DOHH2 (cell line): ENCODE results near the gene SOCS6.

Experiments
- H3F3A ChIP-seq: fragments of 200-600 bp; sonication (generic), shearing (Covaris generic); 2 replicates; pipeline ENCODE4 v1.6.0; 2016; ENCODE audit warnings: antibody characterized with exemption, mild to moderate bottlenecking; ENCODE audit not compliant: control insufficient read depth, insufficient read depth
- H3K27ac ChIP-seq: fragments of 200-600 bp; sonication (generic); 2 replicates; pipeline ENCODE4 v1.5.1; 2014; ENCODE audit warnings: low read depth, mild to moderate bottlenecking, low read length, moderate library complexity
- H3K27me3 ChIP-seq: fragments of 200-600 bp; sonication (generic); 2 replicates; pipeline ENCODE4 v1.6.1; 2014; ENCODE audit warnings: mild to moderate bottlenecking, low read length, mixed read lengths; ENCODE audit not compliant: control insufficient read depth
- H3K36me3 ChIP-seq: fragments of 200-600 bp; sonication (generic); 2 replicates; pipeline ENCODE4 v1.6.1; 2014; ENCODE audit warnings: mild to moderate bottlenecking, low read length, moderate library complexity, mixed read lengths; ENCODE audit not compliant: control insufficient read depth
- H3K4me1 ChIP-seq: fragments of 200-600 bp; sonication (generic); 2 replicates; pipeline ENCODE4 v1.6.1; 2014; ENCODE audit warnings: mild to moderate bottlenecking, low read length, mixed read lengths; ENCODE audit not compliant: control insufficient read depth
- H3K4me2 ChIP-seq: fragments of 200-600 bp; sonication (generic); 2 replicates; pipeline ENCODE4 v1.6.0; 2014; ENCODE audit warnings: mild to moderate bottlenecking, low read length, moderate library complexity
- H3K4me3 ChIP-seq: fragments of 200-600 bp; sonication (generic); 2 replicates; pipeline ENCODE4 v1.5.1; 2014; ENCODE audit warnings: mild to moderate bottlenecking, low read length, mixed read lengths
- H3K79me2 ChIP-seq: fragments of 200-600 bp; sonication (generic); 2 replicates; pipeline ENCODE4 v1.6.1; 2014; ENCODE audit warnings: mild to moderate bottlenecking, low read length, mixed read lengths; ENCODE audit not compliant: control insufficient read depth
- H3K9me2 ChIP-seq: fragments of 200-600 bp; sonication (generic); replicated peaks from 2 replicates; pipeline ENCODE4 v1.6.1; 2014; ENCODE audit warnings: mild to moderate bottlenecking, low read length, mixed read lengths; ENCODE audit not compliant: control insufficient read depth
- H3K9me3 ChIP-seq: fragments of 200-600 bp; sonication (generic); 2 replicates; pipeline ENCODE4 v1.6.1; 2014; ENCODE audit warnings: antibody characterized with exemption, low read length, mixed read lengths; ENCODE audit not compliant: control insufficient read depth, insufficient read depth
- H4K20me1 ChIP-seq: fragments of 200-600 bp; sonication (generic); 2 replicates; pipeline ENCODE4 v1.6.0; 2014; ENCODE audit warnings: low read depth, mild to moderate bottlenecking, antibody characterized with exemption, low read length, moderate library complexity; ENCODE audit not compliant: control insufficient read depth, insufficient read depth
- CTCF ChIP-seq: fragments of 200-600 bp; sonication (generic); IDR thresholded peaks from one replicate; pipeline ENCODE4 v1.5.1; 2014; ENCODE audit warnings: antibody characterized with exemption, mild to moderate bottlenecking, low read depth, low read length; ENCODE audit not compliant: poor library complexity, severe bottlenecking
- EZH2phosphoT487 ChIP-seq: fragments of 200-600 bp; sonication (generic); IDR thresholded peaks from 2 replicates; pipeline ENCODE4 v1.6.1; 2017; ENCODE audit warnings: borderline replicate concordance, mild to moderate bottlenecking, antibody characterized with exemption, low read length, moderate library complexity, mixed read lengths

Gene SOCS6

GRCh38 chr18:70326255-70326654, 37.4 kb downstream of the SOCS6 start:
- H3K27ac ChIP-seq = no peak overlapping the region
- H3K9me2 ChIP-seq = no peaks in the 10 kb centered on the region
- H3K27me3 ChIP-seq = no peaks in the 10 kb centered on the region
- peaks cover 3% of the 10 kb centered on the region for H3K4me1 ChIP-seq
- H3K79me2 ChIP-seq = no peaks in the 10 kb centered on the region
- H3K9me3 ChIP-seq = no peaks in the 10 kb centered on the region
- H4K20me1 ChIP-seq = no peaks in the 10 kb centered on the region
- TF ChIP-seq EZH2phosphoT487 = no peak
- no peak for TF ChIP-seq CTCF
- no peaks in the 10 kb centered on the region for H3K36me3 ChIP-seq
- no peak overlapping the region for H3K4me2 ChIP-seq
- no peak overlapping the region for H3K4me3 ChIP-seq
- no peaks in the 10 kb centered on the region for H3F3A ChIP-seq

DNA sequence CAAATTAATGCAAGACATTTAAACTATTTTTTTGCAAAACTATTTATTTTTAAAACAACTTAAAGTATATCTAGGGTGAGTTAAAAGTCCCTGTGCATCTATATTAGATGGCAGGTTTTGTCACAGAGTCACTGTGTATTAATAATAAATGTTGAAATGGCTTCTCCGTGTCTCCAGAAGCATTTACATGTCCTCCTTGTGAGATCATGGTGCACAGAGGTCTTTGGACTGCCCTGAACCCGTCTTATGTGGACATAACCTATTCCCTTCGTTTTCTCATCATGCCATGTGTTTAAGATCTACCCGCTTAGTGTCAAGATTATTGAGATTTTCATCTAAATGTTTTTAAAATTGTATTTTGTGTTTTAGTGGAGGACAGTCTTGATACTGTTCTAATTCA, 39.3 kb downstream of the SOCS6 start:
- Histone ChIP-seq H3K36me3 (no peaks in the 10 kb centered on the region), H3K9me2 (no peaks in the 10 kb centered on the region), H3K27me3 (no peaks in the 10 kb centered on the region), H4K20me1 (no peaks in the 10 kb centered on the region), H3F3A (no peaks in the 10 kb centered on the region), H3K79me2 (no peaks in the 10 kb centered on the region), H3K9me3 (no peaks in the 10 kb centered on the region), H3K4me3 (no peak overlapping the region), H3K27ac (no peak overlapping the region), H3K4me1 (peaks cover 3% of the 10 kb centered on the region), H3K4me2 (no peak overlapping the region)
- no peak for TF ChIP-seq EZH2phosphoT487
- TF ChIP-seq CTCF = no peak

GRCh38 chr18:70329071-70329470, 40.2 kb downstream of the SOCS6 start:
- no peak overlapping the region for H3K4me3 ChIP-seq

More at GRCh38 chr18:70329071-70329470, 40.2 kb downstream of the SOCS6 start:
- H3K4me2 ChIP-seq = no peak overlapping the region
- no peaks in the 10 kb centered on the region for H3K36me3 ChIP-seq
- no peaks in the 10 kb centered on the region for H3K9me2 ChIP-seq
- no peak for TF ChIP-seq CTCF
- TF ChIP-seq EZH2phosphoT487 = no peak
- no peaks in the 10 kb centered on the region for H3K9me3 ChIP-seq
- H4K20me1 ChIP-seq = no peaks in the 10 kb centered on the region
- no peaks in the 10 kb centered on the region for H3K79me2 ChIP-seq
- no peaks in the 10 kb centered on the region for H3K27me3 ChIP-seq
- no peaks in the 10 kb centered on the region for H3F3A ChIP-seq
- no peak overlapping the region for H3K27ac ChIP-seq
- peaks cover 3% of the 10 kb centered on the region for H3K4me1 ChIP-seq
